HepG2 (cell line): Measurements from ENCODE around the gene MYO10.

ENCODE experiments used
- FLYWCH1 ChIP-seq: sonication (generic); formaldehyde crosslinking; IDR thresholded peaks from 2 replicates; pipeline ENCODE4 v1.8.1; 2023; ENCODE audit warnings: mild to moderate bottlenecking, missing genetic modification reagents
- JUND ChIP-seq: sonication (generic); formaldehyde crosslinking; IDR thresholded peaks from 2 replicates; pipeline ENCODE4 v1.8.0; 2022; ENCODE audit warnings: mild to moderate bottlenecking, missing genetic modification reagents
- MAFG ChIP-seq: sonication (generic); formaldehyde crosslinking; IDR thresholded peaks from 2 replicates; pipeline ENCODE4 v1.5.1; 2020; ENCODE audit warnings: mild to moderate bottlenecking, missing genetic modification reagents
- POLR2A ChIP-seq, 2 experiments: IDR thresholded peaks; 2 replicates each; pipeline ENCODE4 v1.6.1; 2011; ENCODE audit warnings: low read depth in 2 of 2, low read length in 2 of 2, mild to moderate bottlenecking in 1 of 2, moderate library complexity in 1 of 2; ENCODE audit not compliant: insufficient read depth in 1 of 2
- TRIM24 ChIP-seq: sonication (generic); formaldehyde crosslinking; IDR thresholded peaks from 2 replicates; pipeline ENCODE4 v1.8.0; 2022; ENCODE audit warnings: mild to moderate bottlenecking, missing genetic modification reagents
- ZNF407 ChIP-seq: sonication (generic); formaldehyde crosslinking; IDR thresholded peaks from one replicate; pipeline ENCODE4 v1.5.1; 2020; ENCODE audit warnings: mild to moderate bottlenecking, missing genetic modification reagents; ENCODE audit errors: not compliant biosample characterization
- TF ChIP-seq, protein P1 (sequence below): fragments of 450-650 bp; IDR thresholded peaks from 2 replicates; pipeline ENCODE4 v1.6.1; 2016

- TF ChIP-seq MAFG = no peak
- TF ChIP-seq POLR2A (IDR thresholded peaks at IDR 0.05; ENCODE audit: insufficient read depth in 1 of 2, low read depth in 2 of 2, low read length in 2 of 2) = no peak
- TF ChIP-seq TRIM24 (CRISPR knock-in tag) = no peak
- TF ChIP-seq, protein P1, sequence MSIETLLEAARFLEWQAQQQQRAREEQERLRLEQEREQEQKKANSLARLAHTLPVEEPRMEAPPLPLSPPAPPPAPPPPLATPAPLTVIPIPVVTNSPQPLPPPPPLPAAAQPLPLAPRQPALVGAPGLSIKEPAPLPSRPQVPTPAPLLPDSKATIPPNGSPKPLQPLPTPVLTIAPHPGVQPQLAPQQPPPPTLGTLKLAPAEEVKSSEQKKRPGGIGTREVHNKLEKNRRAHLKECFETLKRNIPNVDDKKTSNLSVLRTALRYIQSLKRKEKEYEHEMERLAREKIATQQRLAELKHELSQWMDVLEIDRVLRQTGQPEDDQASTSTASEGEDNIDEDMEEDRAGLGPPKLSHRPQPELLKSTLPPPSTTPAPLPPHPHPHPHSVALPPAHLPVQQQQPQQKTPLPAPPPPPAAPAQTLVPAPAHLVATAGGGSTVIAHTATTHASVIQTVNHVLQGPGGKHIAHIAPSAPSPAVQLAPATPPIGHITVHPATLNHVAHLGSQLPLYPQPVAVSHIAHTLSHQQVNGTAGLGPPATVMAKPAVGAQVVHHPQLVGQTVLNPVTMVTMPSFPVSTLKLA = no peak
- no peak for TF ChIP-seq ZNF407 (CRISPR knock-in tag)
- no peak for TF ChIP-seq FLYWCH1
- no peak for TF ChIP-seq JUND (CRISPR knock-in tag)
Measured at GRCh38 chr5:16946725-16947124, 10.6 kb upstream of the MYO10 start.
